NCI-H1092 (cell line): ENCODE results near the gene NGEF.
"Not testable (repeated sequence)": the region's sequence is repeated elsewhere in the genome, so short reads cannot be mapped to it uniquely, and the experiment has no call there.

Source experiments
- DNase-seq: peaks from one replicate; lab custom pipeline; 2025; lab: John Stamatoyannopoulos, UW

Gene NGEF

DNA sequence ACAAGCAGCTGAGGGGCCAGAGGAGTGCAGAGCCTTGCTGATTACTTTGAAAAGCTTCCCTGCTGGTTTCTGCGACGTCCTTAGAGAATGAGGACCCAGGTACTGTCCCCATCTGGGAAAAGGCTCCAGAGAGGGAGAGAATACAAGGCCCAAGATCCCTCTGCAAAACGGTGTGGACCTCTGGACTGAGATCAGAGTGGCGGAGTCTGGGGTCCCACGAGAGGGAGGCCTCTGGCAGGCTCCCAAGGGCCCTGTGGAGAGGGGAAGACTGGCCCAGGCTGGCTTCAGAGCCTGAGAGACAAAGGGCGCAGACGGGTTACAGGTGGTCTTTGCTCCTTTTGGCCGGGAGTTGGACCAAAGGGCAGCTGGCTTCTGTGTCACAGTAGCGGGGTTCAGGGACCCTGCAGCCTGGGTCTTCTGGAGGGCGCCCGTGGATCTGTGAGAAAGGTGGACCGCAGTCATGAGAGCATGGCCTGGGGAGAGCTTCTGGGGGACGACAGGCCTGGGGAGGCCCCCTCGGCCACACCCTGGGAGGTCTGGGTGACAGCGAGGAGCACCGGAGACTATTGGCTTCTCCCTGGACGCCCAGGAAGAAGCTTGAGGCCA is 142.2 kb downstream of the NGEF start:
- no peak for DNase-seq

DNA sequence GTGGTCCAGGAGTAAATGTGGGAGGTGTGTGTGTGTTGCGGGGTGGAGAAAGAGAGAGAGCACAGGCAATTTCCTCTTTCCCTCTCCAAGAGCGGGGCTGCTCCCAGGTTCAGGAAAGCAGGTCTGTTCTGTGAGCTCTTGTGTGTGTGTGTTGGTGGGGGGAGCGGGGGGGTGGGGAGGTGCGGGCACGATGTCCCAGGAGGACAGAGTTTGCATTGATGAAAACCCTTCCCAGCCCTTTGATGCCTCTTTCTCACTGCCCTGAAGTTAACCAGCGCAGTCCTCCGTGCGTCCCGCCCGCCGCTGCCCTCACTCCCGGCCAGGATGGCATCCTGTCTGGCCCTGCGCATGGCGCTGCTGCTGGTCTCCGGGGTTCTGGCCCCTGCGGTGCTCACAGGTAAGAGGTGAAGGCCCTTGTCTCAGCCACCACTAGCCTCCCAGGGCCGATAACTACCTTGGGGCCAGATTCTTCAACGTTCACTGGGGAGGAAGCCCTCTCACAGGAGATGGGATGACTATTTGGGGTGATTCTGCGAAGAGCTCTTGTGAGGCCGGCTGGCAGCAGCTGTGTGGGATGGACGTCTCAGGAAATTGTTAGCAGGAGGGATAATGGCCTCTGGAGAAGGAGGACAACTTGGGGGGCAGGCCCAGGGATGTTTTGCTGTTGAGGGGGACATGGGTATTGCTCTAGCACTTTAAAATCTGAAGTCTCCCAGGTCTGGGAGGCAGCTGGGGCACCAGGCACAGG is 142.9 kb downstream of the NGEF start, which contains the start of gene SNORC:
Gene SNORC, plus strand, starts transcription at position 247 of the 748 bp plus-strand sequence. Its CDS starts 78 bp downstream, at position 325.
- DNase-seq = no peak

DNA sequence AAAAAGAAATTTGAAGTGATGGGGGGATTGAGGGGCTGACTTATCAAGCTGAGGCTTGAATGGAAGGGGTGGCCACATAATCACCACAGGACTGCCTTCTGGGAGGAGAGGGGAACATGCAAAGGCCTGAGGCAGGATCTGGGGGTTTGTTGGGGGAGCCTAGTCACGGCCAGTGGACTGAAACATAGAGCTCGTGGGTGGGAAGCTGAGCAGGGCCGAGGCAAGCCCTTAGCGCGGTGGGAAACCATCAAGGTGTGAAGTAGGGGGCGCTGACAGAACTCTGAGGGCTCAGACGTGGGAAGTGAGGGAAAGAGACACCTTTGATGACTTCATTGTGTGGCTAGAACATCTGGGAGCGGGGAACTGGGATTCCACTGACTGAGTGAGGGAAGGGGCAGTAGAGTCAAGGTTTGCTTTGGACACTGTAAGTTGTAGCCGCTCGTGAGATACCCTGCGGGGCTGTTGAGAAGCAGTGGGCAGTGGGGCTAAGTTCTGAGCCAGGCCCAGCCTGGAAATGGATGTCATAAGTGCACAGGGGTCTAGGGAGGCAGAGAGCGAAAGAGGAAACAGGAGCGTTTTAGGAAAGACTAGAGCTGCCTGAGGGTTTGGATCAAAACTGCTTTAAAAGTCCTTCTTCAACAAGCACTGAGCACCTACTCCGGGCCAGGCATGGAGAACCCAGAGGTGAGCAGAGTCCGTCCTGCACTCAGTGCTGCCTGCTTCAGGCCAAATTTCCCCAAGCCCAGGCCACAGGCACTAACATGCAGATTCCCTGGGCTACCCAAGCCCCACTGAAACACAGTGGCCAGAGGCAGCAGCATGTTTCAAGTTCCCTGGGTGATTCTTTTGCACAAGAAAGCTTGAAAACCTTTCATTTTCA is 143.7 kb downstream of the NGEF start:
- DNase-seq = no peak

DNA sequence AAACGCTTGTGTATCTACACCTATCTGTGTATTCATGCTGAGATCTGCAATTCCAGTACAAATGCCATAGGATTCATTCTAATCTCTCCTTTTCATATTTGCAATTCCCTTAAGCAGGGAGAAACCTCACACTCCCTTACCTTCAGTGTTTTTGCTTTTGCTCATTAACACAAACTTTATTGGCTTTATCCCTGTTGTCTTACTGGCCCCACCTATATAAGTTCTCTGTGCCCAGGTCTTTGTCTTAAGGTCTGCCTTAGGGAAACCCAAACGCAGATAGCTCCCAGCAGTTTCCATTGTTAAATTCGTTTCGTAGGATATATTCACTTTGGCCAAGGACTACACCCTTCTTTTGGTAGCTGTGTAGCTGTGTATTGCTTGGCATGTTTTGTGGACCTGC is 147.0 kb downstream of the NGEF start:
- DNase-seq = no peak

DNA sequence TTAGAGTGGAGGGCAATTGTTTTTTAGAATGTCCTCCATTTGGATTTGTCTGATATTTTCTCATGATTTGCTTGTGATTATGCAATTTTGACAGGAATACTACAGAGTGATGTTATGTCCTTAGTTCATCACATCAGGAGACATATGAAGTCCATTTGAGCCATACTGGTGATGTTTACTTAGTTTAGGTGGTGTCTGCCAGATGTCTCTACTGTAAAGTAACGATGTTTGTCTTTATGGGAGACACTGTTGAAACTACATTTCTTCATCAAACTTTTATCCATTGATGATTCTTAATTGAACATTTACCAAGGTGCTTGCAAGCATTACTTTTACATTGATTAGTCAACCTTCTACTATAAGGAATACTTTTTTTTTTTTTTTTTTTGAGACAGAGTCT is 147.9 kb downstream of the NGEF start:
- DNase-seq = no peak

DNA sequence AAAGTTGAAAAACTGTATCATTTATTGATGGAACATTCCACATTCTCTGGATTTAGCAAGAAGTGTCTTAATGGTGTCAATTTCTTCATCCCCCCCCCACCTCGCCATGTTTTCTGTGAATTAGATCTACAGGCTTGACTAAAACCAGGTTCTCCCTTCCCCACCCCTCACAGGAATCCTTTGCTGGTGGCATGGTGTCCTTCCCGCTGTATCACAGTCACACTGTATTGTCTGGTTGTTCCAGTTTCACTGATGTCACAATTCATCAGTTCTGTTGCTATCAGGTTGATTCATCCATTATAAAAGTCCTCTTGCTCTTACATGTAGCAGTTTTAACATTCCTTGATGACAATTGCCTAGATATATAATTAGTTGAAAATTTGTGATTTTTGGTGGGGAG is 149.1 kb downstream of the NGEF start:
- no peak for DNase-seq

DNA sequence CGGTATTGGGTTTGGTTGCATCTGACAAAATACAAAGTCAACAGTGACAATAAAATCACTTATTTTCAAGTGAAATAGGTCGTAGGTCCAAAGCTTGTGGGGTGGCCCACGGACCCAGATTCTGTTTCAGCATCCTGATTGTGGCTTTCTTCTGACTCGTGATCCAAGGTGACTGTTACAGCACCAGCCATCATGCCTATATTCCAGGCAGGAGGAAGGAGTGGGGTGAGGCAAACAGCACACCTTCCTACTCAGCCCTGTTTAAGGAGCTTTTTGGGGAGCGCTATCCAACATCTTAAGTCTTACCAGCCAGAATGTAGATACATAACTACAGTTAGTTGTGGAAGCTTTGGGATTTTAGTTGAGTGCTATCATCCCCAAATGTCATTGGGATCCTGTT is 151.7 kb downstream of the NGEF start:
- no peak for DNase-seq

DNA sequence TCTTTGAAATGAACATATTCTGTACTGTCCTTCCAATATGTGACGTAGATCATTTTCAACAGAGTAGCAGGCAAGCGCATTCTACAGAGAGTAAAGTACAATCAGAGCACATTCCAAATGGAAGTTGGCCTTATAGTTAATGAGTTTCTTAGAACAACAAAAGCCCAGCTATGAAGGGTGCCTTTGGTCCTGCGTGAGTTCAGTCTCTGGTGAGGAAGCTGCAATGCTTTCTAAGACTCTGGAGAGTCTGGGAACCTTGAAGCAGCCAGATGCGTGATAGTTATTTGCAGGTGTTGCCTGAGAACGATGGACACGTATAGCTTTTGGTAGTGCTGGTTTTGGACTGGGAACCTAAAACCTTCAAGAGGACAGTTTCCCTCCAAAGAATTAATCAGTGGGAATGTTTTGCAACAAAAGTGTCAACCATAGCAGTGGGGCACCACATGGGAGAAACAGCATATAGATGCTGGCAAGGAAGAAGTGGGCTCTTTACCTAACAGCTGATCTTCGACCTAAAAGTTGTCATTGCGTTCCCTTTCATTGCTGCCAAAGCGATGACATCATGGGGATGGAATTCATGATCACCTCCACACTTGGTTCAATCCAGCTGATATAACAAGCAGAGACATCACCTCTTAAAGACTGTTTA is 152.3 kb downstream of the NGEF start:
- DNase-seq = no peak

DNA sequence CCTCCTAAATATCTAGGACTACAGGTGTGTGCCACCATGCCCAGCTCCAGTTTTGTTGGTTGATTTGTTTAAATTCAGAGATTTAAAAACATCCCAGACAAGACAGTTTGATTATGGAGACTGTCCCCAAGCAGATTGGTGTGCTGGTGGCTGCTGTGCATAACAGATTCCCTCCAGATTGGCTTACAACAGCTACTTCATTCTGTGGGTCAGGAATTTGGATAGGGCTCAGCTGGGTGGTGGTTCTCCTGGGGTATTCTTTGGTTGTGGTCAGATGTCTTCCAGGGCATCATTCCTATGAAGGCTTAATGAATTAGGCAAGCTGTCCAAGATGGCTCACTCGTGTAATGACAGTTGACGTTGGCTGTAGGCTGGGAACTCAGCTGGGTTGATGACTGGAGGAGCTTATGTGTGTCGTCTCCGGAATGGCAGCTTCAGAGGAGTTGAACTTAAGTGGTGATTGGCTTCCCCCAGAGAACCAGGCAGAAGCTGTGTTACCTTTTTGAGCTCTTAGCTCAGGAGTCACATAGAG is 153.6 kb downstream of the NGEF start:
- no peak for DNase-seq

DNA sequence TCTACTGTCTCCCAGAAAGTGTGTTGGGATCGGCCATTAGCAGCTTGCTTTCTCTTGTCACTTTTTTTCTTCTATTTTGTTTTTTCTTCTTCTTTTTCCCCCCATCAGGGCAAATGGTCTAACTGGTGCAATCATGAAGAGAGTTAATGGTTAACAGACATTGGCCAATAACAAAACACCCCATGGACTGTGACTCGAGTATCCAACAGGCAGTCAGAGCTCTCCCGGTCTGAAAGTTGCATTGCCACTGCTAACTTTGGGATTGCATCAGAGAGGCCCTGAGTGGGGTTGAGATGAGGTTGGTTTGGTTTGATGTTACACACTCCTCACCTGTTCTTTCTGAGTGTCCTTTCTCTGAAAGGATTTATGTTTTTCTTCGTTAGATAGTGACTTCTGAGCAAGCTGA is 155.9 kb downstream of the NGEF start:
- no peak for DNase-seq

DNA sequence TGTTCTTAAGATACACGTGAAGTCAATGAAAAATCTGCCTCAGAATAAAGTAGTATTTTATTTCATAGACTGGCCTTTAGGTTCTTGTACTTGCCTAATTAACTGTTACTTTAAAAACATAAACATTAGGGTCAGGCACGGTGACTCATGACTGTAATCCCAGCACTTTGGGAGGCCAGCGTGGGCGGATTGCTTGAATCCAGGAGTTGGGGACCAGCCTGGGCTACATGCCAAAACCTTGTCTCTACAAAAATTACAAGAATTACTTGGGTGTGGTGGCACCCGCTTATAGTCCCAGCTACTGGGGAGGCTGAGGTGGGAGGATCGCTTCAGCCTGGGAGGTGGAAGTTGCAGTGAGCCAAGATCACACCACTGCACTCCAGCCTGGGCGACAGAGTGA is 159.0 kb downstream of the NGEF start:
- DNase-seq = no peak

DNA sequence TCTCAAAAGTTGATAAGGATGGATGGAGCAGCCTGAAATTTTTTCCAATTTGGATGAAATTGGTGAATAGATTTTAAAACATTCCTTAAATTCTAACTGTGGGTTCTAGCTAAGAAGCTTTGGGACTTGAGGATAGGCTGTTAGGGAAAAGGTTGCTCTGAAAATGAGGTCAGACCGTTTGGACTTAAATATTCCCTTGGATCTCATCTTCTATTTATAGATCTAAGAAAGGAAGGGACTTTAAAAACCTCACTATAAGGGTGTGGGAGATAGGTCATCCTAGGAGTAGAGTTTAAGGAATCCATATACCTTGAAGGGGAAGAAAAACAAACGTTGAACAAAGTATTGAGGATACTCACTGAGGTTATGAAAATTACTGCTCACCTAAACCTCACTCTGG is 160.4 kb downstream of the NGEF start:
- no peak for DNase-seq

DNA sequence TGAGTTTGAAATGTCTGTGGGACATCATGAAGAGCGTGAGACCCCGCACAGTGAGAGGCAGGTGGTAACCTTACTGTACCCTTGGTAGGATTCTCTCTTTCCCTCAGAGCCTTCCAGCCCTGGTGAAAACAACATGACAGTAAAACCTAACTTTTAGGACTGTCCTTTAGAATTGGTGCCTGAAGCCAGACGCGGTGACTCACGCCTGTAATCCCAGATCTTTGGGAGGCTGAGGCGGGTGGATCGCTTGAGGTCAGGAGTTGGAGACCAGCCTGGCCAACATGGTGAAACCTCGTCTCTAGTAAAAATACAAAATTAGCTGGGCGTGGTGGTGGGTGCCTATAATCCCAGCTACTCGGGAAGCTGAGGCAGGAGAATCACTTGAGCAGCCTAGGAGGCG is 161.0 kb downstream of the NGEF start:
- DNase-seq = not testable (repeated sequence)

DNA sequence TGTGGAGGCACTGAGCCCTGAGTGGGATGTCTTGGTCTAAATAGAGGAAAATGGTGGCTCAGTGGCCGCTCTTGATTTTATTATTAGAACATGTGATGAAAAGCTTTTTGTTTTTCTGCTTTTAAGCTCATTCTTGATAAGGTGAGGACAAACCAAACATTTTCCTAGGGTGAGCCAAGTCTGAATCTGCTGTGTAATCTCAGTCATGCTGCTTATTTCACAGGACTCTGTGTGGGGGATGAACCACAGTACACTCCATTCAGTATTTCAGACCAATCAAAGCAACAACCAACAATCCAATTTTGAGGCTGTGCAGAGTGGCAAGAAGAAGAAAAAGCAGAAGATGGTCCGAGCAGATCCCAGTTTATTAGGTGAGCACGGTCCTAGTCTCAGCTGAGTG is 163.0 kb downstream of the NGEF start:
- DNase-seq = no peak

DNA sequence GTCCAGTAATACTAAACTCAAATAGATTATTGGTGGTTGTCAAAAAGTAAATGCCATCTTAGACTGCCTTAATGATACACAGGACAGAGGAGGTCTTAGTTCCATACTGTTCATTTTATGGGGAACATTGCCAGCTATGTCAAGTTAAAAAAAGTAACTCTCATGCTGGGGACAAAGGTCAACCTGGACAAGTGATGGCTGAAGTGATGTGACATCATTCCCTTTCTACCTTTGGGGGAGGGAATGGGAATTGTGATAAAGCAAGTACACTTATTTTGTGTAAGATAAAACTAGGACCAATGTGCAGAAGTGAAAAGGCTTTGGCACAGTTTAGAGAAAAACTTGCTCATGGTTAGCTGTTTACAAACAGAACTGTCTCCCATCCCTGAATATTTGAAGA is 167.0 kb downstream of the NGEF start:
- DNase-seq = no peak

DNA sequence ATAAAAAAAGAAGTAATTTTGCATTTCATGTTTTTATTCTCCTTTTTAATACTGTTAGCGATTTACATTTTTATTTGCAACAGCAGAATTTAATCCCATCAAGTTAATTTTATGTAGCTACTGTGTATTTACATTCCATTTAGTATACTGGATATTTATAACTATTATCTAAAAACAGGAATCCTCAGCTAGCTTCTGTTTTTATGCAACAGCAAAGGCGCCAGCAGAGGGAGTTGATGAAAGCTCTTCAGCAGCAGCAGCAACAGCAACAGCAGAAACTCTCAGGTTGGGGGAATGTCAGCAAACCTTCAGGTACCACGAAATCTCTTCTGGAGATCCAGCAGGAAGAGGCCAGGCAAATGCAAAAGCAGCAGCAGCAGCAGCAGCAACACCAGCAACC is 169.2 kb downstream of the NGEF start:
- DNase-seq = no peak

DNA sequence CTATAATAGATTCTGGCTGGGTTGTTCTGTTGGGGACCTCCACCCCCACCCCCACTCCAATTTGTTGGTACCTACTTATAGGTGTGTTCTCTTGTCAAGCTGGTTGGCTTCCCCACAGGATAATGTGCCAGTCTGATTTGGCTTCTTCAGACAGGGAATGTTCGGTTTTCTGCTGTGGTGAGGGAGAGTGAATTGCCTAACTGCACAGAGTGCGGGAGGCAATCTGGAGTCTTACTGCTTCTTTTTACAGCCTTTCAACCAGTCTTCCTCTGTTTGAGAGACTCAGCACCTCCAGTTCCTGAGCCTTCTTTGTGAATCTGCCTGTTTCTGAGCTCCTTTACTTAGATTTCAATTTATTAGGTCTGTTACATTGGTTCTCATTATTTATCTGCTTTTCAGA is 170.4 kb downstream of the NGEF start:
- no peak for DNase-seq

DNA sequence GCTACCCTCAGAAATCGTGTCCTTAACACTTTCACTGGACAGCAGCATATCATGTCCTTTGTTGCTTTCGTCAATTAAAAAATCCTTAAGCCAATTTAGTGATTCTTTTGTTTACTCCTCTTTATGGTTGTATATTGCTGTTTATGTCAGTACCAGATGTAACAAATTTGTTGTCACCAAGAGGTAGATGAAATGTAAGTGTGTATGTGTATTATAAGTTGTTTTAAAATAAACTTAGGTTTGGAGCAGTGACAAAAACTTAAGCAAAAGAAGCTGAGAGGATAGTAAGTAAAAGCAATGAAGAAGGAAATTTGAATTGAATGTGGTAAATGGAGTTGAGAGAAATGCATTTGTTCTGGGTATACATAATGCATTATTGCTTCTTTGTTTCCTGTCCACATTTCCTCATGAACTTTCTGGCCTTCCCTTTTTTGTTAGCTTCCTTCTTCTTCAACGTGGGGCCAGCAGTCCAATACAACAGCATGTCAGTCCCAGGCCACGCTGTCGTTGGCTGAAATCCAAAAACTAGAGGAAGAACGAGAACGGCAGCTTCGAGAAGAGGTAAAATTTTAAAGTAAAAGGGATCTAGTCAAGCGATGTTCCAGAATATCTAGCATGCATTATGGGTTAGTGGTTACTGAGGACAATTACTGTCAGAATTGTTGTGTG is 173.5 kb downstream of the NGEF start:
- DNase-seq = no peak

DNA sequence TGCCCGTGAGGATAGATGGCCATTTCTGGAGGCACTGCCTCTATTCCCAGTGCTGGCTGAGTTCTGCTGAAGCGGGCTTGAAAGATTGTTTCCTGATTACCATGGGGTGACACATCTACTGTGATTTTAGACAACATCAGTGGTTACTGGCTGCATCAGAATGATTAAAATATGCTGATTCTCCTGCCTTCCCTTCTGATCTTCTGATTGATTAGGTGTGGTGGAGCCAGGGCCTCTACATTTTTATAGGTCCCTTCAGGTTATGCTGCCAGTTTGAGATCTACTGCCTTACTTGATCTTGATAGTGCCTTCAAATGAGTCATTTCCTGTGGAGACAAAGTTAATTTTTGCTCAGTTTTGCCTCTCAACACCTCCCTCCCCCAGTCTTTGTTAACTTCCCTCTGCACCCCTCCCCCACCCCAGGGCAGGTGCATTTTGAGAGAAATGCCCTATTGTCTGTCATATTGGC is 174.6 kb downstream of the NGEF start:
- no peak for DNase-seq

DNA sequence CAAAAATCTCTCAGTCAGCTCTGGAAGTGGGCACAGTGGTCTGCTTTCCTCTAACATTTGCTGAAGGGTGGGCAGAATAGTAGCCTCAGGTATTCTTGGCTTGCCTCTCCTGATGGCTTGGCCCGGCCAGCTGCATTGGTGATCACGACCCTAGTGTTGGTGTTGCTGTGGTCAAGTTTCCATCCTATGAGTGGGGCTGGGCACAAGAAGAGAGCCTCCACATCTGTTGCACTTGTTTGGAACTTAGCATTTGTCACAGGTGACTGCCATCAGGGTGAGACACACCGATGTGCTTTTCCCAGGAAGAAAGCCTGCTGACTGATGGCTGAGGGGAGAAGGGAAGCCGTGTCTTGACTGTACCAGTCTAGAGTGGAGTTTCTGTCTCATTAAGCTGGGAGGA is 176.1 kb downstream of the NGEF start:
- no peak for DNase-seq

DNA sequence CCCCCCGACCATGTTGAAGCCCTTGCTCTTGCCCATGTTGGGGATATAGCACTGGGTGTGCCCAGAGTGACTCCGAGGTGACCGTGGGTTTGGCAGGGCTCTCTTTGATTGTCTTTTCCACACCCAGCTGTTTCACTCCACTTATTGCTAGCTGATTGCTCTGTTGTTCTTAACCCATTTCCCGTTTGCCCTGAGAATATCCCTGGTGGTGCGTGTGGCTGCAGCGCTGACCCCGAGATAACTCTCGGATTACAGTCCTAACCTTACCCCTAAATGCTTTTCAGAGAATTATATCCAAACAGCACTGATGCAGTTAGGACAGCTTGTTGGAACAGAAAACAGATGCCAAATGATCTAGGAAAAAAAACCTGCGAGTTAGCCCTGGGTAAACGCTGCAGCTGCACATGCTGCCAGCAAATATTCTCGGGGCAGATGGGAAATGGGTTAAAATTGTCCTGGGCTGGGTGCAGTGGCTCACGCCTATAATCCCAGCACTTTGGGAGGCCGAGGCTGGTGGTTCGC is 177.3 kb downstream of the NGEF start:
- DNase-seq = no peak
